ENCODE data around the gene INSR.

- TF ChIP-seq, protein P1, sequence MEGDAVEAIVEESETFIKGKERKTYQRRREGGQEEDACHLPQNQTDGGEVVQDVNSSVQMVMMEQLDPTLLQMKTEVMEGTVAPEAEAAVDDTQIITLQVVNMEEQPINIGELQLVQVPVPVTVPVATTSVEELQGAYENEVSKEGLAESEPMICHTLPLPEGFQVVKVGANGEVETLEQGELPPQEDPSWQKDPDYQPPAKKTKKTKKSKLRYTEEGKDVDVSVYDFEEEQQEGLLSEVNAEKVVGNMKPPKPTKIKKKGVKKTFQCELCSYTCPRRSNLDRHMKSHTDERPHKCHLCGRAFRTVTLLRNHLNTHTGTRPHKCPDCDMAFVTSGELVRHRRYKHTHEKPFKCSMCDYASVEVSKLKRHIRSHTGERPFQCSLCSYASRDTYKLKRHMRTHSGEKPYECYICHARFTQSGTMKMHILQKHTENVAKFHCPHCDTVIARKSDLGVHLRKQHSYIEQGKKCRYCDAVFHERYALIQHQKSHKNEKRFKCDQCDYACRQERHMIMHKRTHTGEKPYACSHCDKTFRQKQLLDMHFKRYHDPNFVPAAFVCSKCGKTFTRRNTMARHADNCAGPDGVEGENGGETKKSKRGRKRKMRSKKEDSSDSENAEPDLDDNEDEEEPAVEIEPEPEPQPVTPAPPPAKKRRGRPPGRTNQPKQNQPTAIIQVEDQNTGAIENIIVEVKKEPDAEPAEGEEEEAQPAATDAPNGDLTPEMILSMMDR (IDR thresholded peaks at IDR 0.05), result no peak
- TF ChIP-seq EP300 (IDR thresholded peaks at IDR 0.05), result no peak
Measured at GRCh38 chr19:7225741-7226140, 68.5 kb downstream of the INSR start.
